Esophagus muscularis mucosa (tissue), 4 donors: ENCODE measurements around the gene ECHDC1. TPM values are rescaled to one million over a fixed set of nuclear protein-coding genes. Genes with fewer than 3 reads are reported as not detected.

Experiments
- DNase-seq: peaks from one replicate; pipeline ENCODE4 v3.0.0-alpha.2; 2017; ENCODE audit errors: extremely low spot score
- H3K27ac ChIP-seq, 4 donors: fragments of 200-600 bp; sonication (generic); replicated peaks in 1 of 4; 1 replicate in 3 of 4; 2 replicates in 1 of 4; pipeline ENCODE4 v1.5.1; 2016 to 2019; ENCODE audit warnings: mild to moderate bottlenecking in 1 of 4
- H3K27me3 ChIP-seq, 4 donors: fragments of 200-600 bp; sonication (generic); one replicate each; pipeline versions ENCODE4 v1.5.1 to v1.6.0; 2016 to 2019
- H3K36me3 ChIP-seq, 4 donors: fragments of 200-600 bp; sonication (generic); one replicate each; pipeline ENCODE4 v1.5.1; 2016 to 2019
- H3K4me1 ChIP-seq, 4 donors: fragments of 200-600 bp; sonication (generic); one replicate each; pipeline ENCODE4 v1.5.1; 2016 to 2019
- H3K4me3 ChIP-seq, 4 donors: fragments of 200-600 bp; sonication (generic); 1 replicate in 2 of 4; 2 replicates in 2 of 4; pipeline ENCODE4 v1.5.1; 2016 to 2019; ENCODE audit warnings: mild to moderate bottlenecking in 4 of 4, moderate library complexity in 1 of 4
- H3K9me3 ChIP-seq, 4 donors: fragments of 200-600 bp; sonication (generic); 1 replicate in 3 of 4; 2 replicates in 1 of 4; pipeline ENCODE4 v1.5.1; 2016 to 2019
- CTCF ChIP-seq, 3 experiments: fragments of 200-600 bp in 2 of 3; fragments of 450-650 bp in 1 of 3; sonication (generic) in 2 of 3; IDR thresholded peaks; one replicate each; pipeline ENCODE4 v1.5.1; 2017 to 2019; ENCODE audit warnings: antibody characterized with exemption in 3 of 3, mild to moderate bottlenecking in 2 of 3, moderate library complexity in 1 of 3
- EP300 ChIP-seq: sonication (generic); formaldehyde crosslinking; IDR thresholded peaks from one replicate; pipeline ENCODE4 v1.6.1; 2017; ENCODE audit warnings: antibody characterized with exemption
- POLR2A ChIP-seq: fragments of 450-650 bp; IDR thresholded peaks from one replicate; pipeline ENCODE4 v1.6.1; 2017; ENCODE audit warnings: antibody characterized with exemption, moderate library complexity, mild to moderate bottlenecking, low read depth
- POLR2AphosphoS5 ChIP-seq, 2 donors: sonication (generic); formaldehyde crosslinking; IDR thresholded peaks; one replicate each; pipeline ENCODE4 v1.6.1; 2017; ENCODE audit warnings: antibody characterized with exemption in 2 of 2
- WGBS: methylation state at CpG from one replicate; pipeline ENCODE4 v1.1.5; 2018; 5-methylcytosine and 5-hydroxymethylcytosine counted together
- intact Hi-C: fragments of 100-400 bp; cut with DNase I; formaldehyde crosslinking; loops from one replicate; pipeline ENCODE4 v1.15.1; 2023
- total RNA-seq, 4 donors: library from RNA; depleted of rRNA; stranded (reverse); fragments of >200 nt; gene quantifications; one replicate each; pipeline versions ENCODE4 v1.1.0 to v1.2.1, GENCODE V29; 2016

Gene ECHDC1
- total RNA-seq, 4 donors from 2014 or later: 42.5 to 70.6 (median 57.9) TPM

DNA sequence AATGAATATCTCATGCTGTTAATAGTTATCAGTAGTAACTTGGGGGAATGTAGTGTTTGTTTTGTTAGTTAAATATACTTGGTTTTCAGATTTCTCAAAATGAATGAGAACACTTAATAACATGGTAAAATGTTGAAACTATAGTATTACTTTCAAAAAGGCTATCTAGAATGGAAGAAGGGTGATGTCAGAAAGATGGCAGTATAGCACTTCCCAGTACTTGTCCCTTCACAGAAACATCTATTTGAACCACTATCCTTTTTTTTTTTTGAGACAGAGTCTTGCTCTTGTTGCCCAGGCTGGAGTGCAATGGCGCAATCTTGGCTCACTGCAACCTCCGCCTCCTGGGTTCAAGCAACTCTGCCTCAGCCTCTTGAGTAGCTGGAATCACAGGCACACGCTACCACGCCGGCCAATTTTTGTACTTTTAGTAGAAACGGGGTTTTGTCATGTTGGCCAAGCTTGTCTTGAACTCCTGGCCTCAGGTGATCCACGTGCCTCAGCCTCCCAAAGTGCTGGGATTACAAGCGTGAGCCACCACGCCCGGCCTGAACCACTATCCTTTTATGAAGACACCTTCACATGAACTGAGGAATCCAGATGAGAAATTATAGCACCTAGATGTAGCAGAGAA, 4.7 kb upstream of the ECHDC1 start:
- WGBS: 97% methylated on average over 10 of the region's 10 CpGs
- Histone ChIP-seq H3K4me3 (no peak overlapping the region), H3K27ac (no peak overlapping the region), H3K36me3 (no peaks in the 10 kb centered on the region), H3K9me3 (peaks cover 0 to 11% (median 0%) of the 10 kb centered on the region in 4 donors), H3K27me3 (no peaks in the 10 kb centered on the region), H3K4me1 (peaks cover 0 to 11% (median 7%) of the 10 kb centered on the region in 4 donors)
- no peak for TF ChIP-seq CTCF (IDR thresholded peaks at IDR 0.05)
- no peak for TF ChIP-seq POLR2AphosphoS5 (IDR thresholded peaks at IDR 0.05)
- no peak for TF ChIP-seq POLR2A
- no peak for TF ChIP-seq EP300
- no peak for DNase-seq
- intact Hi-C loops: loop anchor here (10.0 kb wide), 1 partner anchor 67 kb away; no protein-coding TSS in a partner anchor

DNA sequence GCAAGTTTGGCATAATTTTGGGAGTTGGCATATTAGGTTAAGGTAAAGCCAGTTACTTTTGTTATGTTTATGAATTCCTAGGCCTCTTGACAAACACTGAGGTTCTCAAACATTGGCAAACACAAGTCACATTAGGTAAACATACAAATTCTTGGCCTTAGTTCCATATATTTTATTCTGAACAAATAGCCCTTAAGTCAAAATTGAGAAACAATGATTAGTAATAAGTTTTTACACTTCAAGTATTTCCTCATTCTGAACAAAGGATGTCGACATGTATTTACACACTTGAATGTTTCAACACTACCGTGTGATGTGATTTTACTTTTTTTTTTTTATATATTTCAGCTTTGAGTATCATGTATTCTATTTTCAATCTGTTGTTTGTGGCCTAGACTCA, 3.8 kb upstream of the ECHDC1 start:
- H3K9me3 ChIP-seq: peaks cover 0 to 11% (median 0%) of the 10 kb centered on the region in 4 donors
- WGBS: 56% methylated on average over 2 of the region's 2 CpGs
- no peaks in the 10 kb centered on the region for H3K36me3 ChIP-seq
- intact Hi-C loops: loop anchor here (10.0 kb wide), 1 partner anchor 68 kb away; no protein-coding TSS in a partner anchor
- H3K4me1 ChIP-seq: peaks cover 4 to 15% (median 11%) of the 10 kb centered on the region in 4 donors
- DNase-seq: no peak
- no peak overlapping the region for H3K4me3 ChIP-seq
- H3K27ac ChIP-seq: no peak overlapping the region
- no peaks in the 10 kb centered on the region for H3K27me3 ChIP-seq
- TF ChIP-seq EP300: no peak

- TF ChIP-seq CTCF (IDR thresholded peaks at IDR 0.05) (no peak), POLR2A (no peak), POLR2AphosphoS5 (IDR thresholded peaks at IDR 0.05) (no peak), EP300 (no peak)
- Histone ChIP-seq H3K27ac (no peak overlapping the region), H3K9me3 (peaks cover 0 to 10% (median 0%) of the 10 kb centered on the region in 4 donors), H3K4me3 (no peak overlapping the region), H3K27me3 (no peaks in the 10 kb centered on the region), H3K4me1 (peaks cover 20 to 32% (median 28%) of the 10 kb centered on the region in 4 donors), H3K36me3 (no peaks in the 10 kb centered on the region)
- intact Hi-C loops: loop anchor here (10.0 kb wide), 1 partner anchor 69 kb away; no protein-coding TSS in a partner anchor
- no peak for DNase-seq
Observed at GRCh38 chr6:127345521-127345920, 2.1 kb upstream of the ECHDC1 start.

DNA sequence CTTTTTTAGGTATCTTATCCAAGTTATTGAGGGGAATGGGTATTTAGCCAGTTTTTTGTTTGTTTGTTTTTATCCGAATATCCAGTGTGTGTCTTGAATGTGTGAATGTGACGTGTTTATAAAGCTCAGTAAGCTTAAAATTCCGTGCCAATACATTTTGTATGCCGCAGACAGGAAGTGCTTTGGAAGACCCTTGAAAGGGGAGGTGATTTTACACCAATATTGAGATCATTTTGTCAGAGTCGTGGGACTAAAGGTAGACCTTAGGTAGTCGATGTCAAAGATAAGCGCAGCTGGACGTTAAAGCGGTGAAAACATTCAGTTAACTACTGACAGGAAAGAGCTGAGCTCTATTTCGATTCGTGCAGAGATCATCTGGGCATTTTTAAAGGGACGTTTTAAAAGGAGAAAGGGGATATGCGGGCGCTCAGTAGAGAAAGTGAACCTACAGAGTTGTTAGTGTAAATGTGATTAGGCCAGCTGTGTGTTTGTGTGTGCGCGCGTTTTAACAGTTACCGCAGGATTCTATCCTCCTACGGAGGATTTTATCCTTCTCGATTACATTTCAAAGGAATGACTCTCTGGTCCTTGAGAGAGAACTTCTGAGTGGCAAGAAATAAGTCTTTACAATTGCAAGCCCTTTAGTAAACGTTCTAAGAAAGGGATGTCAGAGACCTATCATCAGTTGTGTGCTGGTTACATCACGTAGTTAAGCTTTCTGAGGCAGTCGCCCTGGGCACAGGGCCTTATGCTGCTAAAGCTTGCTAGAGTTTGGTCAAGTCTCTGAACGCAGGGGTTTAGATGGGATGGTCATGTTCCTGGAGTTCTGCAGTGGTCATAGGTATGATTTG, 625 bp upstream of the ECHDC1 start:
- intact Hi-C loops: loop anchor here (5.0 to 10.0 kb wide), 2 partner anchors 71 to 118 kb away; no protein-coding TSS in a partner anchor
- no peaks in the 10 kb centered on the region for H3K9me3 ChIP-seq
- DNase-seq: no peak
- H3K36me3 ChIP-seq: no peaks in the 10 kb centered on the region
- peaks cover 30 to 47% (median 41%) of the 10 kb centered on the region in 4 donors for H3K4me1 ChIP-seq
- H3K27me3 ChIP-seq: no peaks in the 10 kb centered on the region
- WGBS: 11% methylated on average over 24 of the region's 24 CpGs
- H3K4me3 ChIP-seq: peak overlapping the region; percentile 62 to 90 (median 76)
- TF ChIP-seq POLR2A (no peak), POLR2AphosphoS5 (IDR thresholded peaks at IDR 0.05) (no peak)
- H3K27ac ChIP-seq: peak overlapping the region; percentile 82 to 90 (median 87)

DNA sequence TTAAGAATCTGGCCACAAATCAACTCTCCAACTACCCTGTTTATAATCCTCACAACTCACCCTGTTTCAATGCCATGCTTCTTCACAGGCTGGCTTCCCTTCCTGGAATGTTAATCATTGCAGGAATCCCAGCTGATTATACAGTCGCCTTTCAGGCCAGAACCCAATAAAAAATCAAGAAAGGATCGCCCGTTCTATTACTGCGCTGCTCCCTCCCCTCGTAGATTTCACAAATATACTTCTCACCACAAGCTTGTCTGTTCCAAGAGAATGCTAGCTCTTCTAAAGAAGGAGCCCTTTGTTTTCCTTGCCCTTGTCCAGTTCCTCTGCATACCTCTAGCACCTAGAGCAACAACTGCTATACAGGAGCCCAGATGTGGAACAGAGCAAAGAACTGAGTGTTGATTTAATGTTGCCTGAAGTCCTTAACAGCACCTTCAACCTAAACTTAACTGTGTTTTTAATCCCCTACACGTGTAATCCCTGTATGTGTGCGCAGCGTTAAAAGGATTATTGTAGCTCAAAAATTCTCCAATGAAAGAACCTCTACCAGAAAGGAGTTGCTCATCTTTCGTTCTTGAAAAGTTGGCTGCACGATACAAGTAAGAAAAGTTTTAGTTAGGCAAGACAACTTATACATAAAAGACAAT, 988 bp downstream of the ECHDC1 start:
- Histone ChIP-seq H3K9me3 (no peaks in the 10 kb centered on the region), H3K4me1 (peaks cover 30 to 55% (median 45%) of the 10 kb centered on the region in 4 donors), H3K27me3 (no peaks in the 10 kb centered on the region), H3K4me3 (peak overlapping the region; percentile 62 to 90 (median 76)), H3K27ac (peak overlapping the region; percentile 82 to 90 (median 87)), H3K36me3 (no peaks in the 10 kb centered on the region)
- no peak for DNase-seq
- intact Hi-C loops: loop anchor here (5.0 to 10.0 kb wide), 2 partner anchors 72 to 120 kb away; no protein-coding TSS in a partner anchor
- WGBS: 21% methylated on average over 10 of the region's 10 CpGs
- TF ChIP-seq POLR2A (no peak), CTCF (IDR thresholded peaks at IDR 0.05) (no peak), POLR2AphosphoS5 (IDR thresholded peaks at IDR 0.05) (no peak), EP300 (no peak)
